ENCODE data around the gene ZC3H14.

The ZC3H14 gene

DNA sequence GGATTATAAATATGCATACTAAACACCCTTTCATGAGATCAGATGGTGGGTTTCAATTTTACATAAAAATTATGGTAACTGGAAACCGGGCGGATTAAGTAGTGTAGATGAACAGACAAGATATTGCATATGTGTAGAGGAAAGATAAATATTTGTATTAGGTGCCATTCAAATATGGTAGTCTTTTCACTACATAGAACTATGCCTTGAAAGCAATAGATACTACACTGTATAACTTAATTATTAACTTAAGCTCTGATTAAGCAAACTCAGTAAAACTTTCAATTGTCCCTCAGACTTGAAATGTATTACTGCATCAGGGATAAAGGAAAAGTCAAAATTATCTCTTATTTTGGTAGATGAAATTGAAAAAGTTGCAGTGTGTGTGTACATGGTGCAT is 10.0 kb upstream of the ZC3H14 start:
- no peak for DNase-seq

- DNase-seq: peak in 1 of 4 experiments; percentile 8
Observed at GRCh38 chr14:88553886-88554456, 8.9 kb upstream of the ZC3H14 start.

DNA sequence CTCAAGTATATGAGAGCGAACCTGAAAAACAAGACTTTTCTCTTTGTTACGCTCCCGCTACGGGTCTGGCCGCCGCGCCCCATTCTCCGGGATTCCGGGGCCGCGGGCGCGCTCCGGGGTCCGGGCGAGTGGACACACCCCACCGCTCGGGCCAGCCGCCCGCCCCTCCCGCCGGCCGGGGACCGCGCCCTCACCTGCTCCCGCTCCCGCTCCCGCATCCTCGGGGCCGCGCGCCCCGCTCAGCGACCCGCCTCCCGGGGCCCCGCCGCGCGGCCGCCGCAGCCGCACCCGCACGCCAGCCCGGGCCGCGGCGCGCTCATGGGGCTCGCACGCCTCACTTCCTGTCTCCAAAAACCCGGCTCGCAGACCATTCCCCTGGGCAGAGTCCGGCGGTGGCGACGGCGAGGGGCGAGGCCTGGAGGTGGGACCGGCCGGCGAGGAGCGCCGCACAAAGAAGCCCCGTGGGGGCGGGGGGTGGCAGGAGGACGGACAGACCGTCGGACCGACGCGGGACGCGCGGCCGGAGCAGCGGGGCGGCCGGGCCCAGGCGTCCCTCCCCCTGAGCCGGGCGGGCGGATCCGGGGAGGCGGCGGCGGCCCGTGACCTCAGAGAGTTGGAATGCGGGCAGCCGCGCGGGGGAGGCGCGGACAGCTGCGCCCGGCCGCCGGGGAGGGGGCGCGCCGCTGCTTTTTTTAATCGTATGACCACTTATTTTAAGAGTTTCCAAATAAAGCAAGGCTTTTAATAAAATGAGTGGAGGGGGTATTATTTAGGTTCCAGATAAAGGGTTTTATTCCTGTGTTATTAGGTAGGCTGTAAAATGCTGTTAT is 8.2 kb upstream of the ZC3H14 start, which contains the start of gene PTPN21:
Gene PTPN21, minus strand, starts transcription at position 551 of the 830 bp plus-strand sequence. CDS start 4,590 bp downstream, outside the sequence.
- peak; percentile 32 to 73 (median 47) for DNase-seq

DNA sequence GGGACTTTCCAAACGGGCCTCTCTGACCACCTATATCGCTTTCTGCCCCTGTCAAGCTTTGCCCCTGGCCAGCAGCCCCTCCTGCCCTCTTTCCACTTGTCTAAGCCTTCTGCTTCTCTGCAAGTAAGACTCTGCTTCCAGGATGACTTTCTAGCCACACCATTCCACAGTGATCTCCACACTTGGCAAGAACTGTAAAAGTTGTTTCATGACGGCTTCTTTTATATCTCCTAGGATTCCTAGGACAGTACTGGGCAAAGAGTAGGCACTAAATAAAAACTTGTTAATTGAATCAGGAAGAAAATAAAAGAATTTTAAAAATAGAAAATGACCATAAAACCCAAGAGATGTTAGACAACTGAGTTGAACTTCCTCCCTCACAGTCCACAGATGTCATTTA is 6.3 kb upstream of the ZC3H14 start:
- no peak for DNase-seq

GRCh38 chr14:88559852-88560251 is 3.0 kb upstream of the ZC3H14 start:
- peak in 3 of 4 experiments; percentile 8 to 39 (median 33) for DNase-seq

- DNase-seq: no peak
Observed at GRCh38 chr14:88562532-88562830, 356 bp upstream of the ZC3H14 start.

GRCh38 chr14:88563845-88564244 is 1.0 kb downstream of the ZC3H14 start:
- DNase-seq: no peak

GRCh38 chr14:88565427-88565826 is 2.6 kb downstream of the ZC3H14 start:
- DNase-seq: no peak

- peak in 1 of 4 experiments; percentile 8 for DNase-seq
Observed at GRCh38 chr14:88568196-88568595, 5.4 kb downstream of the ZC3H14 start.

- no peak for DNase-seq
Observed at GRCh38 chr14:88572117-88572516, 9.3 kb downstream of the ZC3H14 start.

DNA sequence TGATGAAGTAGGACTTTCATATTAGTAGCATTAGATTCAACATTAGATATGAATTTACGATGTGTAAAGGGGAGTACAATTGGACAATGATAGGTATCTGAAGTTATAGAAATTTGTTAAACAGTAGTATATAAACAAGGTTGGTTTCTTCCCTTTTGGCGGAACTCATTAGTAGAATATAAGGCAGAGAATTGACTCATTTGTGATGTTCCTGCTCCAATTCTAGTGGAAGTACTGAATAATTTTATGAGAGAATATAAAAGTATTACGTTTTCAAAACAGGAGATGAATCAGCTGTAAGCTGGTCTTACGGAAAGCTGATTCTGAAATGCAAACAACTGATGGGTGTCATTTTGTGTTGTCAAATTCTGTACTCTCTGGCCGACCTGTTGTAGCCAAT is 13.4 kb downstream of the ZC3H14 start:
- no peak for DNase-seq

- no peak for DNase-seq
Observed at GRCh38 chr14:88584451-88584850, 21.6 kb downstream of the ZC3H14 start.

GRCh38 chr14:88588081-88588480 is 25.2 kb downstream of the ZC3H14 start:
- no peak for DNase-seq

DNA sequence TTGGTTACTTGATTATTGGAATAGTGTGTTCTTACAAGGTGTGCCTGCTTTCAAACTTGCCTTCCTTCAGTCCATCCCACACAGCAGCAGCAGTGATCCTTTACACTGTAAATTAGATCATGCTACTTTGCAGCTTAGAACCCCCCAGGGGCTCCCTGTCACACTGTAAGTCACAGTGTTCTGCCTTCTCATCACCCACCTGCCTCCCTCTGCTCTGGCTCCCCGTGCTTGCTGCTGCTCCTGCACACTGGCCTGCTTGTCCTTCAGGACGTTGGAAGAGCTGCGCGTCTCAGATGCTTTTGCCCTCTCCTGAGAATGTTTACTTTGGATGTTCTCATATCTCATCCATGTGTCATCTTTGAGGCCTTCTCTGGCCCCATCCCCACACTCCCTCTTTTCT is 27.3 kb downstream of the ZC3H14 start:
- DNase-seq: no peak

- DNase-seq: no peak
Observed at GRCh38 chr14:88592031-88592430, 29.2 kb downstream of the ZC3H14 start.

DNA sequence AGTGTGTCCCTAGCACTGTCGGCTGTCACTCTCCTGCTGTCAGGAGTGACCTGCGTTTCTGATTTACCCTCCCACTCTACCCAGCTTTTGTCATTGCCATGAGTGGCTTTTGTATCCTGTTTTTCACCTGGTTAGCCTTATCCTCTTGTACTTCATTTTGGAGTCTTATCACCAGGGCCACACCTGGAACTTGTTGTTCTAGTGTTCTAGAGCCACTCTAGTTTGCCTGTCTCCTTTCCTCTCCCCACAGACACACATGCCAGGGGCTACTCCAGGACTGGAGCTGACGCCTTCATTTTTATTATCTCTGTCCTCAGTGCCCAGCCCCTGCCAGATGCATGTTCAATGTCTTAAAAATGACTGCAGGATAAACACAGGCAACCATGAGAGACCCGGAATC is 34.2 kb downstream of the ZC3H14 start:
- no peak for DNase-seq

DNA sequence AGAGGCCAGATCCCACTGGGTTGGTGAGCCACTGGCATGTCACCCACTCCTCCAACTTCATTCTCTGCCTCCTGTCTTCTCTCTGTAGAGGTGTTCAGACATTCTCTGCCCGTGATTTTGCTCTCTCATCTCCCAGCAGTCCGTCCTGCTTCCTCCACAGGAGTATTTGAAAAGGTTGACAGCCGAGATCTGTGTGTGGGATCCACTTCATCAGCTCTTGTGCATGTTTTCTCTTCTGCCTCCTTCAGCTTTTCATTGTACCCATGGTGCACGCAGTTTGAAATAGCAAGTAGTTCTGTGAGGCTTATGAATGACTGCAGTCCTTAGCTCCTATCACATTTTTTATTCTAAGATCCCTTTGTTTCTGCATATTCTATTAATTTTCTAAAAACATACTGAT is 34.8 kb downstream of the ZC3H14 start:
- no peak for DNase-seq

DNA sequence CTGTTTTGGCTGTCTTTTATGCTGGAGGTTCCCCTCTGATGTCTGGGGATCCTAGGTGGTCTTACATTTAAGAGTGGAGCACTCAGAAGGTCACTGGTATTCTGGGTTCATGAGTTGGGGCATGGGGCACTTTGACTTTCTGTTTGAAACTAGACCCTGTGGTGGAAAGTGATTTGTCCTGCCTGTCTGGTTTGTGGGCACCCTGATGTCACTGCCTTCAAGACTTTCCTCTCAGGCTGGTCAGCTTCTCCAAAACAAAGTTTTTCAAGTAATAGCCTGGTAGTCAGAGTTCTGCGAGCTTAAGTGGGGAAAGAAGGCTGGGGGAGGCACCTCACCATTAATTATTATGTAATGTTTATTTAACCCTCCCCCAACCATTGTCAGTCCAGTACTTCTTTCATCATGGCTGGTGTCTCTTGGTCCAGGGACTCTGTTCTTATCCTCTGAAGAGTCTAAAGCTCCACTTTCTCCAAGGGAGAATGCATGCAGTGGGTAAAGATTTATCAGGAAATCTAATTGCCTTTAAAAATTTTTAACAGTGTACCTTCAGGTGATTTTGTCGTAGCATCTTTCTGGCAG is 35.3 kb downstream of the ZC3H14 start:
- DNase-seq: no peak

DNA sequence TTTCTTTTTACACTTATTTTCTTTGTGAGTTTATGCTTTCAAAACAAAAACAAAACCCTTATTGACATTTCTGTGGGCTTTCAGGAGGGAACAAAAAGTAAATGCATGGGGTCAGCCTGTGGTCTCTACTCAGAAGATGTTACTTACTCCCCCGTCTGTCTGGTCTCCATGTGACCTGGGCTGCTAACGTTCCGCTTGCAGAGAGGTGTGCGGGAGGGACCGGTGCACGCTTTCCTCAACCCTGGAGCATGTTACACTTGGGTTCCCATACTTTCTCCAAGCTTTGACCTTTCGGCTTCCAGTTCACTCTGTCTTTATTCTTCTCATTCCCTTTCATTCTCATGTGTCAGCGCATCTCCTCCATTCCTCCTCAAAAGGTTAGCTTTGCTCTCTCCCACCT is 36.5 kb downstream of the ZC3H14 start:
- no peak for DNase-seq

GRCh38 chr14:88599761-88600439 is 37.1 kb downstream of the ZC3H14 start:
- DNase-seq: no peak

- DNase-seq: no peak
Observed at GRCh38 chr14:88604212-88604611, 41.4 kb downstream of the ZC3H14 start.

DNA sequence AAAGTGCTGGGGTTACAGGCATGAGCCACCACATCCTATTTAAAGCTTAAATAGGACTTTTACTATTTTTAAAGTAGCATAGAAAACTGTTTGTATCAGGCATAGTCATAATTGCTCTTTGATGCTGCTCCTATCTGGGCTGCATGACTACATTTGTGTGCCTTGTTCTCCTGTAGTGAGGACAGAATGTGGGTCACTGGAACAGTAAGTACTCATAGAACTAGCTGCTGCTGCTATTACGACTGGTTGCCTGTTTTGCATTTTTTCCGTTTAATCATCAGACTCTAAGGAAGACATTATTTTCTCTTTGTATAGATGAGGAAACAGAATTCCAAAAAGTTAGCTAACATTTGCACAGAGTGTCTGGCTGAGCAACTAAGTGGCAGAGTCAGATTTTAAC is 42.8 kb downstream of the ZC3H14 start:
- DNase-seq: no peak

GRCh38 chr14:88607829-88608228 is 45.0 kb downstream of the ZC3H14 start:
- no peak for DNase-seq

DNA sequence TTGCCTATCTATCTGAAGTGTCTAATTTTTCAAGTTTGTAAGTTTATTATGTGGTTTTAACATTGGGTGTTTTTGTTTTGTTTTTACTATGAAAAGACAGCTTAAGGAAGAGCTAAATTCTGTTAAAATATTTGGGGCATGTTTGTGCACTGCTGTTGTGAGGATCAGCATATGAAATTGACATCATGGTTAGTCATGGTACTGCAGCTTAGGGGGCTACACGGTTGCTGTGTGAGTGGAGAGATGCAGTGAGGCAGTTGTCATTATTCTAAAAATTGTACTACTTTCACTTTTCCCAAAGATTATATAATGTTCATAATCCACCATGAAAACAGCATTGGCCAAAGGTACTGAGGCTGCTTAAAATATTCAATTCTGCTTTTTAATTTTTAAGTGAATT is 49.0 kb downstream of the ZC3H14 start:
- no peak for DNase-seq
